HCT116 (cell line): ENCODE measurements around the gene CHTOP. TPM values are rescaled to one million over a fixed set of nuclear protein-coding genes. Genes with fewer than 3 reads are reported as not detected.

ENCODE experiments used
- ATAC-seq: fragments of 200-7000 bp; cut with Tn5 transposase; 2 replicates; pipeline ENCODE4 v1.9.1; 2020; ENCODE audit warnings: mild to moderate bottlenecking, moderate library complexity
- BruUV-seq: library from RNA; stranded (reverse); fragments of 400-500 nt; replicated peaks from 2 replicates; lab custom pipeline; 2021; lab: Mats Ljungman, UMichigan
- CTCF ChIA-PET: fragments of 300-600 bp; sonication (Branson Sonifier 250); formaldehyde crosslinking; loops from one replicate; lab custom pipeline; 2021; ENCODE audit warnings: antibody characterized with exemption; lab: Charles Lee
- POLR2A ChIA-PET: fragments of 300-600, 350-600 bp; sonication (Branson Sonifier 250); formaldehyde crosslinking; loops from one replicate; lab custom pipeline; 2021; ENCODE audit warnings: antibody characterized with exemption; lab: Charles Lee
- RAD21 ChIA-PET, 2 experiments: fragments of 300-600 bp; sonication (Branson Sonifier 250); formaldehyde crosslinking; loops; one replicate each; lab custom pipeline; 2023; ENCODE audit warnings: low total read pairs in 2 of 2; ENCODE audit not compliant: uncharacterized antibody in 2 of 2, unreplicated experiment in 2 of 2, low non-redundant PET in 1 of 2; lab: Charles Lee
- DNase-seq: peaks from one replicate; pipeline ENCODE4 v3.0.0-alpha.2; 2010; ENCODE audit warnings: low read depth, low spot score
- H2AFZ ChIP-seq: fragments of 200-600 bp; shearing (Covaris generic), sonication (generic); 2 replicates; pipeline ENCODE4 v1.6.1; 2017; ENCODE audit warnings: low read depth, mixed run types, mixed read lengths, antibody characterized with exemption, low read length; ENCODE audit not compliant: poor library complexity, severe bottlenecking
- H3K27ac ChIP-seq: 2 replicates; pipeline ENCODE4 v1.5.1; 2012; ENCODE audit warnings: low read depth, low read length
- H3K27me3 ChIP-seq: fragments of 200-600 bp; sonication (generic); 2 replicates; pipeline ENCODE4 v1.6.1; 2016; ENCODE audit warnings: mixed run types, low read length, mixed read lengths; ENCODE audit not compliant: insufficient read depth
- H3K36me3 ChIP-seq, 2 experiments: fragments of 200-500 bp in 1 of 2; fragments of 200-600 bp in 1 of 2; sonication (Bioruptor generic) in 1 of 2; sonication (generic) in 1 of 2; 2 replicates each; pipeline versions ENCODE4 v1.5.1 to v1.6.1; 2014 to 2016; ENCODE audit warnings: low read length in 2 of 2, inconsistent platforms in 1 of 2, mixed read lengths in 1 of 2, mixed run types in 1 of 2; ENCODE audit not compliant: insufficient read depth in 2 of 2, control insufficient read depth in 1 of 2
- H3K4me1 ChIP-seq, 2 experiments: fragments of 200-600 bp in 1 of 2; sonication (generic) in 1 of 2; 2 replicates each; pipeline versions ENCODE4 v1.5.1 to v1.6.1; 2012 to 2017; ENCODE audit warnings: low read length in 2 of 2, inconsistent platforms in 1 of 2, mild to moderate bottlenecking in 1 of 2, mixed read lengths in 1 of 2, mixed run types in 1 of 2, moderate library complexity in 1 of 2; ENCODE audit not compliant: insufficient read depth in 2 of 2, control insufficient read depth in 1 of 2
- H3K4me2 ChIP-seq: fragments of 200-600 bp; sonication (generic); 2 replicates; pipeline ENCODE4 v1.6.1; 2017; ENCODE audit warnings: mixed run types, low read length, mixed read lengths
- H3K4me3 ChIP-seq, 2 experiments: fragments of 200-600 bp in 1 of 2; sonication (generic) in 1 of 2; replicated peaks in 1 of 2; 2 replicates each; pipeline ENCODE4 v1.5.1; 2011 to 2016; ENCODE audit warnings: low read length in 2 of 2, control low read depth in 1 of 2, low read depth in 1 of 2, mild to moderate bottlenecking in 1 of 2, mixed read lengths in 1 of 2, mixed run types in 1 of 2
- H3K79me2 ChIP-seq: fragments of 200-600 bp; sonication (generic); 2 replicates; pipeline ENCODE4 v1.6.1; 2017; ENCODE audit warnings: mild to moderate bottlenecking, mixed run types, low read length, moderate library complexity, mixed read lengths; ENCODE audit not compliant: insufficient read depth
- H3K9ac ChIP-seq: fragments of 200-600 bp; sonication (generic); 2 replicates; pipeline ENCODE4 v1.6.1; 2016; ENCODE audit warnings: low read length, mixed read lengths
- H3K9me2 ChIP-seq: fragments of 200-600 bp; sonication (generic), shearing (Covaris generic); 2 replicates; pipeline ENCODE4 v1.6.1; 2017; ENCODE audit warnings: mixed run types, mild to moderate bottlenecking, moderate library complexity; ENCODE audit not compliant: insufficient read depth
- H3K9me3 ChIP-seq, 2 experiments: fragments of 200-500 bp in 1 of 2; fragments of 200-600 bp in 1 of 2; sonication (Bioruptor generic) in 1 of 2; sonication (generic) in 1 of 2; 2 replicates each; pipeline ENCODE4 v1.6.1; 2014 to 2017; ENCODE audit warnings: low read length in 2 of 2, mixed read lengths in 2 of 2, inconsistent platforms in 1 of 2, low read depth in 1 of 2, mild to moderate bottlenecking in 1 of 2, mixed run types in 1 of 2, moderate library complexity in 1 of 2; ENCODE audit not compliant: control insufficient read depth in 1 of 2, insufficient read depth in 1 of 2
- H4K20me1 ChIP-seq: fragments of 200-600 bp; sonication (generic), shearing (Covaris generic); 2 replicates; pipeline ENCODE4 v1.6.1; 2017; ENCODE audit warnings: mixed run types, mild to moderate bottlenecking, moderate library complexity; ENCODE audit not compliant: insufficient read depth
- CEBPB ChIP-seq: IDR thresholded peaks from 2 replicates; pipeline ENCODE4 v1.6.1; 2012; ENCODE audit warnings: low read depth
- EGR1 ChIP-seq: IDR thresholded peaks from 2 replicates; pipeline ENCODE4 v1.6.1; 2012; ENCODE audit warnings: low read depth
- ELF1 ChIP-seq: IDR thresholded peaks from 2 replicates; pipeline ENCODE4 v1.6.1; 2012; ENCODE audit warnings: low read depth, borderline replicate concordance
- FOSL1 ChIP-seq: IDR thresholded peaks from 2 replicates; pipeline ENCODE4 v1.6.1; 2012; ENCODE audit warnings: low read depth
- JUND ChIP-seq: IDR thresholded peaks from 2 replicates; pipeline ENCODE4 v1.6.1; 2012
- POLR2A ChIP-seq: IDR thresholded peaks from 2 replicates; pipeline ENCODE4 v1.7.0; 2011; ENCODE audit warnings: borderline replicate concordance; ENCODE audit not compliant: insufficient read depth, insufficient read length; ENCODE audit errors: extremely low read depth
- RAD21 ChIP-seq: IDR thresholded peaks from 2 replicates; pipeline ENCODE4 v1.6.1; 2012; ENCODE audit warnings: low read depth, mild to moderate bottlenecking
- SIN3A ChIP-seq: IDR thresholded peaks from 2 replicates; pipeline ENCODE4 v1.6.1; 2012; ENCODE audit warnings: low read depth
- SP1 ChIP-seq: IDR thresholded peaks from 2 replicates; pipeline ENCODE4 v1.6.1; 2012; ENCODE audit warnings: low read depth
- SRF ChIP-seq: IDR thresholded peaks from 2 replicates; pipeline ENCODE4 v1.6.1; 2012; ENCODE audit warnings: low read depth
- TCF7L2 ChIP-seq: IDR thresholded peaks from 2 replicates; pipeline ENCODE4 v1.7.0; 2011; ENCODE audit warnings: borderline replicate concordance, inconsistent platforms; ENCODE audit not compliant: insufficient read depth, insufficient read length; ENCODE audit errors: extremely low read depth
- YY1 ChIP-seq: IDR thresholded peaks from 2 replicates; pipeline ENCODE4 v1.6.1; 2011; ENCODE audit warnings: low read length, low read depth, moderate library complexity, mild to moderate bottlenecking; ENCODE audit not compliant: insufficient replicate concordance; ENCODE audit errors: extremely low read depth
- ZFX ChIP-seq: fragments of 450-650 bp; IDR thresholded peaks from 2 replicates; pipeline ENCODE4 v1.6.1; 2017
- ZNF274 ChIP-seq: fragments of 200-500 bp; sonication (Bioruptor generic); IDR thresholded peaks from 2 replicates; pipeline ENCODE4 v1.6.1; 2014; ENCODE audit warnings: mild to moderate bottlenecking, low read depth, low read length, inconsistent platforms
- intact Hi-C: fragments of 100-400 bp; cut with micrococcal nuclease; formaldehyde crosslinking; loops from 2 replicates; pipeline ENCODE4 v1.10.0; 2022
- total RNA-seq: library from RNA; stranded (reverse); gene quantifications from one replicate; pipeline ENCODE4 v1.2.1, GENCODE V29; 2021; ENCODE audit not compliant: unreplicated experiment
- TF ChIP-seq, protein P1 (sequence below): IDR thresholded peaks from 2 replicates; pipeline ENCODE4 v1.6.1; 2011; ENCODE audit warnings: mild to moderate bottlenecking, low read length, moderate library complexity; ENCODE audit not compliant: insufficient replicate concordance; ENCODE audit errors: extremely low read depth
- TF ChIP-seq, protein P2 (sequence below): IDR thresholded peaks from 2 replicates; pipeline ENCODE4 v1.6.1; 2012
- TF ChIP-seq, protein P3 (sequence below): IDR thresholded peaks from 2 replicates; pipeline ENCODE4 v1.6.1; 2012

Gene CHTOP
- total RNA-seq, 1 experiment from 2014 or later: 110 TPM

DNA sequence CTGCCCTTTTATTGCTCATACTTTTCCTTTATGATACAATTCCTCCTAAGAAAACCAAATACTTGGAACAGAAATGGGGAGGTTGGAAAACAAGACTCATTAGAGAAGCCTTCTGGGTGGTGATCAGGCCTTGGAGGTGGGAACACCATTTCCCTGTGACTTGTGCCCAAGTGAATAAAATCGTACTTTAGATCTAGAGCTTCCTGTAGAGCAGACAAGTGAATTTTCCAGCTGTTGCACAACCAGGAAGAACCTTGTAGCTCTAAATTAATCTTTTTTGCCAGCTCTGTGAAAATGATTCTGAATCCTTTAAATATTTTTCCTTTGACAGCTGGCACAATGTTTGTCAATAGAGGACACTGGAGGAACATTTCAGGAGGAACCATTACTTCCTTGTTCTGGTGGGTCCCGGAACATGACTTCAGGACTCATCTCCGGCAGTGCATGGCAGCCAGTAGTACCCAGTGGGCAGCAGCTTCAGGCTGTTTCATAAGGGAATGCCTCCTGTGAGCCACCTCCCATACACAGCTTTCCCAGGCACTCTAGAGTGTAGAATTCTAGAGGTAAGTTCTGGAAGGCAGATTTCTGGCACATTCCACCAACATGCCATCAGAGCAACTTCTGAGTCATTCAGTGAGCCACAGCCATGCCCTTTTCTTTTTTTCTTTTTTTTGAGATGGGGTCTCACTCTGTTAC, 19.1 kb downstream of the CHTOP start:
- Histone ChIP-seq H3K9me2 (no peaks in the 10 kb centered on the region), H3K27me3 (no peaks in the 10 kb centered on the region), H3K4me2 (no peak overlapping the region), H3K9me3 (no peaks in the 10 kb centered on the region), H2AFZ (no peak overlapping the region), H3K27ac (no peak overlapping the region), H3K79me2 (no peaks in the 10 kb centered on the region), H3K4me1 (peaks cover 2 to 12% of the 10 kb centered on the region in 2 experiments; a peak in 3 of 4 replicates), H4K20me1 (no peaks in the 10 kb centered on the region), H3K4me3 (no peak overlapping the region), H3K36me3 (no peaks in the 10 kb centered on the region), H3K9ac (no peak overlapping the region)
- RAD21 ChIA-PET: no interaction called here
- no peak for ATAC-seq
- CTCF ChIA-PET: no interaction called here
- intact Hi-C loops: no loop called here
- no peak for DNase-seq
- TF ChIP-seq JUND: no peak
- TF ChIP-seq, protein P1, sequence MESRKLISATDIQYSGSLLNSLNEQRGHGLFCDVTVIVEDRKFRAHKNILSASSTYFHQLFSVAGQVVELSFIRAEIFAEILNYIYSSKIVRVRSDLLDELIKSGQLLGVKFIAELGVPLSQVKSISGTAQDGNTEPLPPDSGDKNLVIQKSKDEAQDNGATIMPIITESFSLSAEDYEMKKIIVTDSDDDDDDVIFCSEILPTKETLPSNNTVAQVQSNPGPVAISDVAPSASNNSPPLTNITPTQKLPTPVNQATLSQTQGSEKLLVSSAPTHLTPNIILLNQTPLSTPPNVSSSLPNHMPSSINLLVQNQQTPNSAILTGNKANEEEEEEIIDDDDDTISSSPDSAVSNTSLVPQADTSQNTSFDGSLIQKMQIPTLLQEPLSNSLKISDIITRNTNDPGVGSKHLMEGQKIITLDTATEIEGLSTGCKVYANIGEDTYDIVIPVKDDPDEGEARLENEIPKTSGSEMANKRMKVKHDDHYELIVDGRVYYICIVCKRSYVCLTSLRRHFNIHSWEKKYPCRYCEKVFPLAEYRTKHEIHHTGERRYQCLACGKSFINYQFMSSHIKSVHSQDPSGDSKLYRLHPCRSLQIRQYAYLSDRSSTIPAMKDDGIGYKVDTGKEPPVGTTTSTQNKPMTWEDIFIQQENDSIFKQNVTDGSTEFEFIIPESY: no peak
- TF ChIP-seq POLR2A: no peak
- TF ChIP-seq YY1: no peak
- TF ChIP-seq EGR1: no peak
- TF ChIP-seq ZFX: no peak
- no peak for TF ChIP-seq SP1
- TF ChIP-seq CEBPB: no peak
- TF ChIP-seq ZNF274: no peak
- no peak for TF ChIP-seq SIN3A
- TF ChIP-seq, protein P2, sequence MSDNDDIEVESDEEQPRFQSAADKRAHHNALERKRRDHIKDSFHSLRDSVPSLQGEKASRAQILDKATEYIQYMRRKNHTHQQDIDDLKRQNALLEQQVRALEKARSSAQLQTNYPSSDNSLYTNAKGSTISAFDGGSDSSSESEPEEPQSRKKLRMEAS: no peak
- no peak for TF ChIP-seq FOSL1
- no peak for TF ChIP-seq RAD21
- TF ChIP-seq ELF1: no peak
- TF ChIP-seq, protein P3, sequence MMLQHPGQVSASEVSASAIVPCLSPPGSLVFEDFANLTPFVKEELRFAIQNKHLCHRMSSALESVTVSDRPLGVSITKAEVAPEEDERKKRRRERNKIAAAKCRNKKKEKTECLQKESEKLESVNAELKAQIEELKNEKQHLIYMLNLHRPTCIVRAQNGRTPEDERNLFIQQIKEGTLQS: no peak
- TF ChIP-seq TCF7L2: no peak
- TF ChIP-seq SRF: no peak
- no TSS peak for BruUV-seq
- POLR2A ChIA-PET: interaction anchor here (2.3 kb wide), 1 partner anchor 25 kb away, joined by 7 read pairs; the partner anchor contains the start of genes S100A1 and S100A13
